SIG-M5 treated with dmso at 0.1 percent for 504 hours (cell line): ENCODE measurements around the gene CHMP1A.
"Not testable (repeated sequence)": the region's sequence is repeated elsewhere in the genome, so short reads cannot be mapped to it uniquely, and the experiment has no call there.

Experiments used
- DNase-seq: peaks from one replicate; lab custom pipeline; 2025; ENCODE audit not compliant: unreplicated experiment; lab: John Stamatoyannopoulos, UW

CHMP1A gene

GRCh38 chr16:89661215-89661614 is 3.7 kb upstream of the CHMP1A start:
- DNase-seq, result no peak

- DNase-seq, result no peak
Observed at GRCh38 chr16:89660146-89660545, 2.6 kb upstream of the CHMP1A start.

- no peak for DNase-seq
Observed at GRCh38 chr16:89658221-89658879, 842 bp upstream of the CHMP1A start.

- DNase-seq, result no peak
Observed at GRCh38 chr16:89656435-89657121, 930 bp downstream of the CHMP1A start.

- no peak for DNase-seq
Observed at GRCh38 chr16:89655062-89655643, 2.4 kb downstream of the CHMP1A start.

- DNase-seq, result no peak
Observed at GRCh38 chr16:89653656-89654295, 3.7 kb downstream of the CHMP1A start.

- DNase-seq, result no peak
Observed at GRCh38 chr16:89651584-89651983, 5.9 kb downstream of the CHMP1A start.

GRCh38 chr16:89646906-89647305 is 10.6 kb downstream of the CHMP1A start:
- DNase-seq, result no peak

- no peak for DNase-seq
Observed at GRCh38 chr16:89646270-89646669, 11.2 kb downstream of the CHMP1A start.

- no peak for DNase-seq
Observed at GRCh38 chr16:89645122-89645521, 12.4 kb downstream of the CHMP1A start.

GRCh38 chr16:89643769-89644300 is 13.7 kb downstream of the CHMP1A start:
- no peak for DNase-seq

GRCh38 chr16:89642574-89642973 is 14.9 kb downstream of the CHMP1A start:
- DNase-seq, result no peak

- no peak for DNase-seq
Observed at GRCh38 chr16:89641458-89642119, 15.9 kb downstream of the CHMP1A start.

GRCh38 chr16:89639385-89639784 is 18.1 kb downstream of the CHMP1A start:
- no peak for DNase-seq

- no peak for DNase-seq
Observed at GRCh38 chr16:89638455-89638854, 19.1 kb downstream of the CHMP1A start.

- no peak for DNase-seq
Observed at GRCh38 chr16:89637379-89637778, 20.1 kb downstream of the CHMP1A start.

- no peak for DNase-seq
Observed at GRCh38 chr16:89636663-89637062, 20.8 kb downstream of the CHMP1A start.

GRCh38 chr16:89634463-89635385 is 22.8 kb downstream of the CHMP1A start:
- DNase-seq, result not testable (repeated sequence)

GRCh38 chr16:89633064-89633631 is 24.4 kb downstream of the CHMP1A start:
- no peak for DNase-seq
